Measurements from ENCODE around the gene ARID1B. TPM values are rescaled to one million over a fixed set of nuclear protein-coding genes. Genes with fewer than 3 reads are reported as not detected.

The ARID1B gene
- total RNA-seq, 2 donors from 2014 or later = 65.1 to 99.4 TPM

DNA sequence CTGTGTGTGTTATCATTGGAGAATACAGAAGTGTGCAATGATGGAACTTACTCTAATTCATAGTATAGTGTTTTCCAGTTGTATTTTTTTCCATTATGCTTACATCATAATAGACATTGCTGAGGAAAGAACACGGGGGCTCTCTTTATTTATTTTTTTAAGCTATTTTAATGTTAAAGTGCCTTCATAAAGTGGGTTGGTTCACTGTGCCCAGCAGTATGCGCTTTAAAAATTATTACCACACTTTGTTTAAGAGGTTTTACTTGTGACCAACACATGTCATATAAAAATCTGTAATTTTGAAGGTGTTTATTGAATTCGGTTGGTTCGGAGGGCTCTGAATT lies 330.4 kb downstream of the ARID1B start:
- H3K4me1 ChIP-seq (replicated peaks) = no peaks in the 10 kb centered on the region

DNA sequence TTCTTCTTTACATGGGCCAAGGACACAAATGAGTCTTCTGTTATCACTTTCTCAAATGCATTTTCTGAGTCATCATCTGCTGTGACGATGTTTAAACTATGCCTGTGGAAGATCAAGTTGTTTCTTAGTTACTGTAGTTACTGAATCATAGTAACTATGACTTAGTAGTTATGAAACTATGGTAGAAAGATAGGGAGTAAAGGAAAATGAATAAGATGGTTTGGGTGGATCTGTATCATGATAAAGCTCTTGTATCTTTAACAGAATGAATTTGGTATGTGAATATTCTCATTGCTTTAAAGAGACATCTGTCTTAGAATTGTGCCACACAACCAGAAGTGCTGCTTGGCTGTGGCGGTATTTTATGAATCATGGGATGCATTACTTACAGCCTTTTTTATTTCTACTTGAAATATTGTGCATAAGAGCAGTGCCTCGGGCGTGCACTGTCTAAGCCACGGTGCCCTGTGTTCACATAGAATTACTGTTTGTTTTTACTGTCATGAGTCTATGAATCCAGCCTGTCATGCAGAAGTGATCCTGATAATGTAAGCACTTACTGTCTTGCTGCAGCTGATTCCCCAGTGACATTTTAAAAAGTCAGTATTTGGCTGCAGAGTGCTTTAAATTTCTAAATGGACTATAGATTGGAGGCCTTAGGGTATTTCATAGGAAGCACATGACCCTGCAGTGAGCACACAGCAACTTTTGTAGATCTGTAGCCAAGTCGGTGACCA lies 330.9 kb downstream of the ARID1B start:
- H3K27me3 ChIP-seq (replicated peaks; ENCODE audit: insufficient read depth) = no peaks in the 10 kb centered on the region
- no peak overlapping the region for H3K4me3 ChIP-seq
- intact Hi-C loops (cut with DNase I) = no loop called here
- H3K4me1 ChIP-seq (replicated peaks) = no peaks in the 10 kb centered on the region
- DNase-seq (ENCODE audit: low spot score) = no peak
- no peaks in the 10 kb centered on the region for H3K36me3 ChIP-seq
- H3K27ac ChIP-seq = no peak overlapping the region
- WGBS = 42% methylated on average over 6 of the region's 6 CpGs
- no peak for TF ChIP-seq POLR2A (IDR thresholded peaks at IDR 0.05)
- TF ChIP-seq POLR2AphosphoS5 (IDR thresholded peaks at IDR 0.05) = no peak
- TF ChIP-seq CTCF (IDR thresholded peaks at IDR 0.05) = no peak
- H3K9me3 ChIP-seq = no peaks in the 10 kb centered on the region

More for the DNA sequence above, 330.4 kb downstream of the ARID1B start:
- 48% methylated on average over 4 of the region's 4 CpGs for WGBS
- intact Hi-C loops (cut with DNase I) = no loop called here
- Histone ChIP-seq H3K4me3 (no peak overlapping the region), H3K9me3 (no peaks in the 10 kb centered on the region), H3K27me3 (replicated peaks; ENCODE audit: insufficient read depth) (no peaks in the 10 kb centered on the region), H3K36me3 (no peaks in the 10 kb centered on the region), H3K27ac (no peak overlapping the region)
- DNase-seq (ENCODE audit: low spot score) = no peak
- TF ChIP-seq CTCF (IDR thresholded peaks at IDR 0.05) (no peak), POLR2A (IDR thresholded peaks at IDR 0.05) (no peak), POLR2AphosphoS5 (IDR thresholded peaks at IDR 0.05) (no peak)

GRCh38 chr6:157108923-157109322 lies 331.7 kb downstream of the ARID1B start:
- Histone ChIP-seq H3K36me3 (no peaks in the 10 kb centered on the region), H3K27me3 (replicated peaks; ENCODE audit: insufficient read depth) (no peaks in the 10 kb centered on the region), H3K4me3 (no peak overlapping the region), H3K4me1 (replicated peaks) (no peaks in the 10 kb centered on the region), H3K9me3 (no peaks in the 10 kb centered on the region), H3K27ac (no peak overlapping the region)
- WGBS = 69% methylated on average over 7 of the region's 7 CpGs
- no peak for DNase-seq (ENCODE audit: low spot score)
- intact Hi-C loops (cut with DNase I) = no loop called here
- no peak for TF ChIP-seq POLR2A (IDR thresholded peaks at IDR 0.05)
- no peak for TF ChIP-seq CTCF (IDR thresholded peaks at IDR 0.05)
- no peak for TF ChIP-seq POLR2AphosphoS5 (IDR thresholded peaks at IDR 0.05)

- no peak for DNase-seq (ENCODE audit: low spot score)
- Histone ChIP-seq H3K27me3 (replicated peaks; ENCODE audit: insufficient read depth) (no peaks in the 10 kb centered on the region), H3K4me3 (no peak overlapping the region), H3K9me3 (no peaks in the 10 kb centered on the region), H3K27ac (no peak overlapping the region), H3K36me3 (no peaks in the 10 kb centered on the region), H3K4me1 (replicated peaks) (no peaks in the 10 kb centered on the region)
- WGBS = 91% methylated on average over 5 of the region's 5 CpGs
- no peak for TF ChIP-seq POLR2A (IDR thresholded peaks at IDR 0.05)
- TF ChIP-seq POLR2AphosphoS5 (IDR thresholded peaks at IDR 0.05) = no peak
- intact Hi-C loops (cut with DNase I) = no loop called here
These were observed 333.4 kb downstream of the ARID1B start for GRCh38 chr6:157110607-157111006.

- intact Hi-C loops (cut with DNase I) = no loop called here
- H3K4me1 ChIP-seq (replicated peaks) = no peaks in the 10 kb centered on the region
These were observed 336.2 kb downstream of the ARID1B start for GRCh38 chr6:157113389-157113788.

More at GRCh38 chr6:157113389-157113788, 336.2 kb downstream of the ARID1B start:
- no peak overlapping the region for H3K27ac ChIP-seq
- 97% methylated on average over 4 of the region's 4 CpGs for WGBS
- TF ChIP-seq POLR2A (IDR thresholded peaks at IDR 0.05) (no peak), CTCF (IDR thresholded peaks at IDR 0.05) (no peak), POLR2AphosphoS5 (IDR thresholded peaks at IDR 0.05) (no peak)
- H3K9me3 ChIP-seq = no peaks in the 10 kb centered on the region
- no peaks in the 10 kb centered on the region for H3K36me3 ChIP-seq
- no peaks in the 10 kb centered on the region for H3K27me3 ChIP-seq (replicated peaks; ENCODE audit: insufficient read depth)
- DNase-seq (ENCODE audit: low spot score) = no peak
- no peak overlapping the region for H3K4me3 ChIP-seq

All from prostate gland (tissue), 2 donors.